Fibroblast of mammary gland (primary cell): ENCODE measurements around the gene NUP43.
A peak's percentile ranks its signal among the peaks of the same experiment; 100 is the strongest.
"Not testable (repeated sequence)": the region's sequence is repeated elsewhere in the genome, so short reads cannot be mapped to it uniquely, and the experiment has no call there.

ENCODE experiments used
- DNase-seq: peaks from one replicate; pipeline ENCODE4 v3.0.0-alpha.2; 2010; ENCODE audit warnings: low read depth
- H3K4me3 ChIP-seq: 2 replicates; pipeline ENCODE4 v1.5.1; 2011; ENCODE audit warnings: low read depth, mild to moderate bottlenecking, low read length, moderate library complexity; ENCODE audit not compliant: control insufficient read depth
- TF ChIP-seq, protein P1 (sequence below): conservative IDR thresholded peaks from 2 replicates; pipeline ENCODE4 v1.5.1; 2011; ENCODE audit warnings: low read depth, low read length, inconsistent platforms; ENCODE audit not compliant: control insufficient read depth, insufficient read depth

NUP43 gene

DNA sequence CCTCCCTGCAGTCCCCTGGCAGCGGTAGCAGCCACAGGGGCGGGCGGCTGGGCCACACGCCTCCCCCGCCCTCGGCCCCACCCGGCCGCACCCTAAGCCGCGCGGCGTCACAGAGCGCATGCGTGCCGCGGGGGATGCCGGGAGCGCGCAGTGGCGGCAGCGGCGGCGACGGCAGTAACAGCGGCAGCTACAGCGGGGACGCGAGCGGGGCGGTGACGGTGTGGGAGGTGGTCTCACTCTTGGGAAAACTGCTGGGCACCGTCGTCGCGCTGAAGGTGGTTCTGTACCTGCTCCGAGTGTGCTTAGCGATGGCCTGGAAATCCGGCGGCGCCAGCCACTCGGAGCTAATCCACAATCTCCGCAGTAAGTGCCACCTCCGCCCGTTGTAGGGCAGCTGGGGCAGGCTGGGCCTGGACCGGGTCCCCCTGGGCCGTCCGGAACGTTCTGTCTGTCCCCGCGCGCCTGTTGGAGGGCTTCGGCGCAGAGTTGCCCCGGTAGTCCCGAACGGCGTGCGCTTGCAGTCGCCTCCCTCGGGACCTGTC lies 3.3 kb upstream of the NUP43 start, which contains the start of gene PCMT1:
PCMT1 (plus strand) TSS at position 148 of the 542 bp plus-strand sequence; CDS start at position 309, 161 bp downstream.
- H3K4me3 ChIP-seq = peak within 1 kb of the TSS; percentile 96
- DNase-seq = peak; percentile 85
- TF ChIP-seq, protein P1, sequence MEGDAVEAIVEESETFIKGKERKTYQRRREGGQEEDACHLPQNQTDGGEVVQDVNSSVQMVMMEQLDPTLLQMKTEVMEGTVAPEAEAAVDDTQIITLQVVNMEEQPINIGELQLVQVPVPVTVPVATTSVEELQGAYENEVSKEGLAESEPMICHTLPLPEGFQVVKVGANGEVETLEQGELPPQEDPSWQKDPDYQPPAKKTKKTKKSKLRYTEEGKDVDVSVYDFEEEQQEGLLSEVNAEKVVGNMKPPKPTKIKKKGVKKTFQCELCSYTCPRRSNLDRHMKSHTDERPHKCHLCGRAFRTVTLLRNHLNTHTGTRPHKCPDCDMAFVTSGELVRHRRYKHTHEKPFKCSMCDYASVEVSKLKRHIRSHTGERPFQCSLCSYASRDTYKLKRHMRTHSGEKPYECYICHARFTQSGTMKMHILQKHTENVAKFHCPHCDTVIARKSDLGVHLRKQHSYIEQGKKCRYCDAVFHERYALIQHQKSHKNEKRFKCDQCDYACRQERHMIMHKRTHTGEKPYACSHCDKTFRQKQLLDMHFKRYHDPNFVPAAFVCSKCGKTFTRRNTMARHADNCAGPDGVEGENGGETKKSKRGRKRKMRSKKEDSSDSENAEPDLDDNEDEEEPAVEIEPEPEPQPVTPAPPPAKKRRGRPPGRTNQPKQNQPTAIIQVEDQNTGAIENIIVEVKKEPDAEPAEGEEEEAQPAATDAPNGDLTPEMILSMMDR = no peak

DNA sequence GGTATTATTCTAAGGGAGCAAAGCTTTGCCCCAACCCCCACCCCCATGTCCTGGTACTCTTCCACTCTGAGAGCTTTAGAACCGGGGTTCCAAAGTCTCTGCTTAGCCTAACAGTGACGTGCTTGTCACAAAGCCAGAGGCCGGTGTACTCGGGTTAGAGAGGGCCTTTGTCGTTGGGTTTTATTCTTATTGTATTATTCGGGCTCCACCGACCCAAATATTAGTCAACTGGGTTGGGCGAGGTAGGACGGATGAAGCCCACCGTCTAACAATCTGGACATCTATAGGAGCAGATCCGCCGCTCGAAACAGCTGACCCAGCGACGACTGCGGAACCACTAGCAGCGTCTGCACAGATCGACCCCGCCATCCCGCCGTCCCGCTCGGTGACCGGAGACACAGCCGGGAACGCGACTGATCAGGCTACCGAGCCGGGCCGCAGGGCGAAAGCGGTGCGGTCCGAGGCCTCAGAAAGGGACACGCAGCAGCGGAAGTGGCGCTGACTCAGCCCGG lies 2.8 kb upstream of the NUP43 start:
- DNase-seq = not testable (repeated sequence)
- H3K4me3 ChIP-seq = peak overlapping the region; percentile 40

DNA sequence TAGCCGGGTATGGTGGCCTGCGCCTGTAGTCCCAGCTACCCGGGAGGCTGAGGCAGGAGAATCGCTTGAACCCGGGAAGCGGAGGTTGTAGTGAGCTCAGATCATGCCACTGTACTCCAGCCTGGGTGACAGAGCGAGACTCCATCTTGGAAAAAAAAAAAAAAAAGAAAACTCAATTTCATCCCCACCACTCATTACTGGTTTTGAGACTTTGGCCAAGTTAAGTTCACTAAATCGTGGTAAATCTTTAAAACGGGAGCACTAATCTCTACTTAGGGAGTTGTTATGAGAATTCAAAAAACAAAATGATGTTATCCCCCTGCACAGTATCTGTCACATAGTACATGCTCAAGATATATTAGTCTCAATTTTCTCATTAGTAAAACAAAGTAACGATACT lies 1.1 kb downstream of the NUP43 start:
- DNase-seq = not testable (repeated sequence)
- H3K4me3 ChIP-seq = peak overlapping the region; percentile 99

DNA sequence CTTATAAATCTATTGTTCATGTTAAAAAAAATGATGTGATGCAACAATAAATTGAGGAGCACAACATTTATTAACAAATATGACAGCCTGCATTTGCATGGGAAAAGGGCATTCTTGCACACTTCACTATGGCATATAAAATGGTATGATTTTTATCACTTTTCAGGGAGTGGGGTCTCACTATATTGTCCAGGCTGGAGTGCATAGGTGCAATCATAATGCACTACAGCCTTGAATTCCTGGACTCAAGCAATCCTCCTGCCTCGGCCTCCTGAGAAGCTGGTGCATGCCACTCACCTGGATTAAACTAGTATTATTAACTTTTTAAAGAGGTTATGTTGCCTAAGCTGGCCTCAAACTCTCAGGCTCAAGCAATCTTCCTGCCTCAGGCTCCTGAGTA lies 11.4 kb downstream of the NUP43 start:
- no peak for DNase-seq
- TF ChIP-seq, protein P1 = no peak
- H3K4me3 ChIP-seq = no peak overlapping the region

DNA sequence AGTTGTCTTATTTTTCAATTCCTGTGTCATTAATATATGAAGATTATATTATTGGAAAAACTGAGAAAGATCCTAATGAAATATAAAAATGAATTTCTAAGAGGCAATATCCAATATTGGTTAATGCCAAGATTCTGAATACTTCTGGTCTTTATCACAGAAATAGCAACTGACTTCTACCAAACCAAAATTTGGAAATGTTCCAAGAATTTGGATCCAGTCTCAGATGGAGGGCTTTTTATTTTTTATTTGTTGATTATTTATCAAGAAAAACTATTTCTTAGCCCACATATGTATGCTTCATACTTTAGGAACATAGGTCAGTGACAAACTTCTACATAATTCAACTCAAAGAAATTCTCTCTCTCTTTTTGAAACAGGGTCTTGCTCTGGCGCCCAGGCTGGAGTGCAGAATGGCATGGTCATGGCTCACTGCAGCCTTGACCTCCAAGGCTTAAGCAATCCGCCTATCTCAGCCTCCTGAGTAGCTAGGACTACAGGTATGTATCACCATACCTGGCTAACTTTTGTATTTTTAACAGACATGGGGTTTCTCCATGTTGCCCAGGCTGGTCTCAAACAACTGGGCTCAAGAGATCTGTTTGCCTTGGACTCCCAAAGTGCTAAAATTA lies 13.1 kb downstream of the NUP43 start:
- H3K4me3 ChIP-seq = no peak overlapping the region
- TF ChIP-seq, protein P1 = no peak
- no peak for DNase-seq

DNA sequence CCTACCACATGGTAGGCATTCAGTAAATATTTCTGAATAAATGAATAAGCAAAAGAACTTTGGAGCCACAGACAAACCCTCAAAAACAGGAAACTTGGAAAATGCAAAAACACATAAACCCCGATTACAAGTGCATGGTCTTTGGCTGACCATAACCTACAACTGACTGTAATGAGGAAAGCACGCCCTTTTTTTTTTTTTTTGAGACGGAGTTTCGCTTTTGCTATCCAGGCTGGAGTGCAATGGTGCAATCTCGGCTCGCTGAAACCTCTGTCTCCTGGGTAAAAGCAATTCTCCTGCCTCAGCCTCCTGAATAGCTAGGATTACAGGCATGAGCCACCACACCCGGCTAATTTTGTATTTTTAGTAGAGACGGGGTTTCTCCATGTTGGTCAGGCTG lies 16.5 kb downstream of the NUP43 start:
- TF ChIP-seq, protein P1 = no peak
- H3K4me3 ChIP-seq = no peak overlapping the region
- no peak for DNase-seq

DNA sequence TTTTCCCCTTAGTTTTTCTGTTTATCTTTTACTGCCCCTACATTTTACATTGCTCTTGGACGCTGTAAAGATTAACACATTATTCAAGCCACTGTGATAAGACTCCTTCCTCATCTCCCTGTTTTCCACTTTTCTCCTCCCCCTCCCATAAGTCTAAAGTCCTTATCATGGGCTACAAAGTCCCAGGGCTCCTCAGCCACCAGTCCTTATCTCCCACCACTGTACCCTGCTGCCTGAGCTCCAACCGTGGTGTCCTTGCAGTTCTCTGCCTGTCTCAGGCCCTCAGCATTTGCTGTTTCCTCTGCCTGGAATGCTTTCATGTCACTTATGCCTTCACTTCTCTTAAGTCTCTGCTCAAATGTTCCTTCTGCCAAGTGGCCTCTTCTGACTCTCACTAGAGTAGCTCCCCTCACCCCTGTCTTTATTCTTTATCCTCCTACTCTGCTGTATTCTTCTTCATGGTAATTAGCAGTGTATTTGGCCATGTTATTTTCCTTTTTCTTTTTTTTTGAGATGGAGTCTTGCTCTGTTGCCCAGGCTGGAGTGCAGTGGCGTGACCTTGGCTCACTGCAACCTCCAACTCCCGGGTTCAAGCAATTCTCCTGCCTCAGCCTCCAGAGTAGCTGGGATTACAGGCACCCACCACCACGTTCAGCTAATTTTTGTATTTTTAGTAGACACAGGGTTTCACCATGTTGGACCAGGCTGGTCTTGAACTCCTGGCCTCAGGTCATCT lies 17.7 kb downstream of the NUP43 start:
- TF ChIP-seq, protein P1 = no peak
- no peak for DNase-seq
- H3K4me3 ChIP-seq = no peak overlapping the region
